Left ventricle myocardium inferior (tissue), 1 donor: ENCODE results near the gene POU2F1. TPM values are rescaled to one million over a fixed set of nuclear protein-coding genes. Genes with fewer than 3 reads are reported as not detected.
A peak's percentile ranks its signal among the peaks of the same experiment; 100 is the strongest.

Source experiments
- DNase-seq: peaks from one replicate; pipeline ENCODE4 v3.0.0-alpha.2; 2020
- H3K27ac ChIP-seq: fragments of 200-600 bp; replicated peaks from 2 replicates; pipeline ENCODE4 v1.8.0; 2021
- H3K27me3 ChIP-seq: fragments of 200-600 bp; 2 replicates; pipeline ENCODE4 v1.8.0; 2021; ENCODE audit warnings: low read depth
- H3K36me3 ChIP-seq: fragments of 200-600 bp; 2 replicates; pipeline ENCODE4 v1.8.0; 2021
- H3K4me1 ChIP-seq: fragments of 200-600 bp; 2 replicates; pipeline ENCODE4 v1.8.0; 2021
- H3K4me3 ChIP-seq: fragments of 200-600 bp; 2 replicates; pipeline ENCODE4 v1.8.0; 2021; ENCODE audit warnings: mild to moderate bottlenecking, moderate library complexity
- H3K9me3 ChIP-seq: fragments of 200-600 bp; replicated peaks from 2 replicates; pipeline ENCODE4 v1.8.0; 2021
- CTCF ChIP-seq: fragments of 200-600 bp; IDR thresholded peaks from 2 replicates; pipeline ENCODE4 v1.8.0; 2021; ENCODE audit warnings: antibody characterized with exemption, mild to moderate bottlenecking, borderline replicate concordance
- intact Hi-C: fragments of 100-400 bp; cut with micrococcal nuclease; formaldehyde crosslinking; loops from one replicate; pipeline ENCODE4 v1.11.0; 2022
- total RNA-seq: library from RNA; stranded (reverse); fragmentation: NEBNext Ultra II Directional; extraction: Animal tissue kit (Norgen Biotek cat#: 25700); gene quantifications from one replicate; pipeline ENCODE4 v1.2.1, GENCODE V29; 2021
- donor health status: DM: no; HTN: yes; CAD: no; lungs with severe emphysema.

Gene POU2F1
- total RNA-seq, 1 donor from 2014 or later, result 7.5 TPM

GRCh38 chr1:167212025-167212424, 8.7 kb upstream of the POU2F1 start:
- Histone ChIP-seq H3K4me3 (no peak overlapping the region), H3K4me1 (no peaks in the 10 kb centered on the region), H3K27me3 (no peaks in the 10 kb centered on the region), H3K36me3 (no peaks in the 10 kb centered on the region), H3K9me3 (peaks cover 5% of the 10 kb centered on the region), H3K27ac (no peak overlapping the region)
- TF ChIP-seq CTCF, result no peak
- no peak for DNase-seq
- intact Hi-C loops, result no loop called here

- Histone ChIP-seq H3K9me3 (no peaks in the 10 kb centered on the region), H3K27ac (no peak overlapping the region), H3K36me3 (no peaks in the 10 kb centered on the region), H3K27me3 (no peaks in the 10 kb centered on the region), H3K4me3 (no peak overlapping the region), H3K4me1 (peaks cover 21% of the 10 kb centered on the region)
- no peak for DNase-seq
- intact Hi-C loops, result no loop called here
- TF ChIP-seq CTCF, result no peak
Observed at GRCh38 chr1:167216809-167217208, 3.9 kb upstream of the POU2F1 start.

- no peaks in the 10 kb centered on the region for H3K27me3 ChIP-seq
- no peak overlapping the region for H3K27ac ChIP-seq
- peak overlapping the region; percentile 99 for H3K4me3 ChIP-seq
- intact Hi-C loops, result no loop called here
- no peaks in the 10 kb centered on the region for H3K36me3 ChIP-seq
- peaks cover 42% of the 10 kb centered on the region for H3K4me1 ChIP-seq
- no peak for TF ChIP-seq CTCF
- H3K9me3 ChIP-seq, result no peaks in the 10 kb centered on the region
- DNase-seq, result no peak
Observed at GRCh38 chr1:167219194-167219593, 1.5 kb upstream of the POU2F1 start.

GRCh38 chr1:167219646-167220536, 795 bp upstream of the POU2F1 start:
- H3K27ac ChIP-seq, result peak overlapping the region; percentile 90
- H3K4me3 ChIP-seq, result peak overlapping the region; percentile 99
- no peaks in the 10 kb centered on the region for H3K36me3 ChIP-seq
- peak; percentile 83 for DNase-seq
- peaks cover 42% of the 10 kb centered on the region for H3K4me1 ChIP-seq
- no peaks in the 10 kb centered on the region for H3K9me3 ChIP-seq
- intact Hi-C loops, result no loop called here
- H3K27me3 ChIP-seq, result no peaks in the 10 kb centered on the region
- TF ChIP-seq CTCF, result no peak

- H3K9me3 ChIP-seq, result no peaks in the 10 kb centered on the region
- H3K27me3 ChIP-seq, result no peaks in the 10 kb centered on the region
- DNase-seq, result peak; percentile 38
- peak overlapping the region; percentile 99 for H3K4me3 ChIP-seq
- no peak for TF ChIP-seq CTCF
- peak overlapping the region; percentile 96 for H3K27ac ChIP-seq
- intact Hi-C loops, result no loop called here
- peaks cover 52% of the 10 kb centered on the region for H3K4me1 ChIP-seq
- H3K36me3 ChIP-seq, result no peaks in the 10 kb centered on the region
Observed at GRCh38 chr1:167221126-167221737, 546 bp downstream of the POU2F1 start.
